Measurements from ENCODE around the gene PLA2G4C. TPM values are rescaled to one million over a fixed set of nuclear protein-coding genes. Genes with fewer than 3 reads are reported as not detected.

Gene PLA2G4C
- total RNA-seq, 1 donor from 2014 or later: 4.1 TPM

- Mint-ChIP-seq H3K4me1 (ENCODE audit: low read depth, unreplicated experiment) (no peaks in the 10 kb centered on the region), H3K27me3 (ENCODE audit: low read depth, unreplicated experiment) (no peaks in the 10 kb centered on the region), H3K27ac (ENCODE audit: unreplicated experiment) (no peak overlapping the region), H3K36me3 (ENCODE audit: low read depth, unreplicated experiment) (peaks cover 9% of the 10 kb centered on the region), H3K9me3 (ENCODE audit: unreplicated experiment) (no peaks in the 10 kb centered on the region), H3K4me3 (ENCODE audit: unreplicated experiment) (no peak overlapping the region)
- TF ChIP-seq, protein P1, sequence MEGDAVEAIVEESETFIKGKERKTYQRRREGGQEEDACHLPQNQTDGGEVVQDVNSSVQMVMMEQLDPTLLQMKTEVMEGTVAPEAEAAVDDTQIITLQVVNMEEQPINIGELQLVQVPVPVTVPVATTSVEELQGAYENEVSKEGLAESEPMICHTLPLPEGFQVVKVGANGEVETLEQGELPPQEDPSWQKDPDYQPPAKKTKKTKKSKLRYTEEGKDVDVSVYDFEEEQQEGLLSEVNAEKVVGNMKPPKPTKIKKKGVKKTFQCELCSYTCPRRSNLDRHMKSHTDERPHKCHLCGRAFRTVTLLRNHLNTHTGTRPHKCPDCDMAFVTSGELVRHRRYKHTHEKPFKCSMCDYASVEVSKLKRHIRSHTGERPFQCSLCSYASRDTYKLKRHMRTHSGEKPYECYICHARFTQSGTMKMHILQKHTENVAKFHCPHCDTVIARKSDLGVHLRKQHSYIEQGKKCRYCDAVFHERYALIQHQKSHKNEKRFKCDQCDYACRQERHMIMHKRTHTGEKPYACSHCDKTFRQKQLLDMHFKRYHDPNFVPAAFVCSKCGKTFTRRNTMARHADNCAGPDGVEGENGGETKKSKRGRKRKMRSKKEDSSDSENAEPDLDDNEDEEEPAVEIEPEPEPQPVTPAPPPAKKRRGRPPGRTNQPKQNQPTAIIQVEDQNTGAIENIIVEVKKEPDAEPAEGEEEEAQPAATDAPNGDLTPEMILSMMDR (IDR thresholded peaks at IDR 0.05; ENCODE audit: insufficient read depth, low read depth, low read length): no peak
- Histone ChIP-seq H3K4me3 (ENCODE audit: insufficient read depth, low read depth, low read length) (no peak overlapping the region), H3K27ac (ENCODE audit: low read depth, low read length) (no peak overlapping the region), H3K4me2 (ENCODE audit: low read length) (no peak overlapping the region), H3K27me3 (ENCODE audit: insufficient read depth, low read length) (no peaks in the 10 kb centered on the region), H3K9me3 (ENCODE audit: insufficient read depth, low read depth, low read length) (no peaks in the 10 kb centered on the region), H3K79me2 (ENCODE audit: insufficient read depth, low read length) (no peaks in the 10 kb centered on the region), H3K9ac (ENCODE audit: low read length) (no peak overlapping the region), H3K4me1 (ENCODE audit: insufficient read depth, low read length) (no peaks in the 10 kb centered on the region), H4K20me1 (ENCODE audit: insufficient read depth, low read length) (no peaks in the 10 kb centered on the region), H2AFZ (ENCODE audit: low read depth, low read length) (no peak overlapping the region), H3K36me3 (ENCODE audit: insufficient read depth, low read length) (no peaks in the 10 kb centered on the region)
- no peak for DNase-seq (ENCODE audit: low read depth)
- no peak for FAIRE-seq
Observed at GRCh38 chr19:48148576-48148975, 38.0 kb upstream of the PLA2G4C start.

GRCh38 chr19:48147597-48148175 lies 37.1 kb upstream of the PLA2G4C start:
- no peak overlapping the region for H3K4me2 ChIP-seq (ENCODE audit: low read length)
- no peaks in the 10 kb centered on the region for H4K20me1 ChIP-seq (ENCODE audit: insufficient read depth, low read length)
- H2AFZ ChIP-seq (ENCODE audit: low read depth, low read length): no peak overlapping the region
- no peaks in the 10 kb centered on the region for H3K36me3 ChIP-seq (ENCODE audit: insufficient read depth, low read length)
- no peaks in the 10 kb centered on the region for H3K9me3 ChIP-seq (ENCODE audit: insufficient read depth, low read depth, low read length)
- H3K79me2 ChIP-seq (ENCODE audit: insufficient read depth, low read length): no peaks in the 10 kb centered on the region
- H3K27me3 ChIP-seq (ENCODE audit: insufficient read depth, low read length): no peaks in the 10 kb centered on the region
- H3K4me3 ChIP-seq (ENCODE audit: insufficient read depth, low read depth, low read length): no peak overlapping the region
- TF ChIP-seq, protein P1 (IDR thresholded peaks at IDR 0.05; ENCODE audit: insufficient read depth, low read depth, low read length): no peak
- no peak for TF ChIP-seq EZH2 (IDR thresholded peaks at IDR 0.05; ENCODE audit: insufficient read depth, low read length)
- H3K4me1 ChIP-seq (ENCODE audit: insufficient read depth, low read length): no peaks in the 10 kb centered on the region
- Mint-ChIP-seq H3K36me3 (ENCODE audit: low read depth, unreplicated experiment) (peaks cover 9% of the 10 kb centered on the region), H3K27ac (ENCODE audit: unreplicated experiment) (no peak overlapping the region), H3K9me3 (ENCODE audit: unreplicated experiment) (no peaks in the 10 kb centered on the region), H3K4me1 (ENCODE audit: low read depth, unreplicated experiment) (no peaks in the 10 kb centered on the region), H3K4me3 (ENCODE audit: unreplicated experiment) (no peak overlapping the region), H3K27me3 (ENCODE audit: low read depth, unreplicated experiment) (no peaks in the 10 kb centered on the region)
- FAIRE-seq (no peak), DNase-seq (ENCODE audit: low read depth) (no peak)
- H3K27ac ChIP-seq (ENCODE audit: low read depth, low read length): no peak overlapping the region
- H3K9ac ChIP-seq (ENCODE audit: low read length): no peak overlapping the region

- Mint-ChIP-seq H3K9me3 (ENCODE audit: unreplicated experiment) (no peaks in the 10 kb centered on the region), H3K27ac (ENCODE audit: unreplicated experiment) (no peak overlapping the region), H3K4me1 (ENCODE audit: low read depth, unreplicated experiment) (no peaks in the 10 kb centered on the region), H3K27me3 (ENCODE audit: low read depth, unreplicated experiment) (no peaks in the 10 kb centered on the region), H3K36me3 (ENCODE audit: low read depth, unreplicated experiment) (peaks cover 18% of the 10 kb centered on the region), H3K4me3 (ENCODE audit: unreplicated experiment) (peak overlapping the region; percentile 22)
- Histone ChIP-seq H3K27ac (ENCODE audit: low read depth, low read length) (no peak overlapping the region), H3K27me3 (ENCODE audit: insufficient read depth, low read length) (no peaks in the 10 kb centered on the region), H3K36me3 (ENCODE audit: insufficient read depth, low read length) (no peaks in the 10 kb centered on the region), H2AFZ (ENCODE audit: low read depth, low read length) (no peak overlapping the region), H3K4me2 (ENCODE audit: low read length) (no peak overlapping the region), H3K4me3 (ENCODE audit: insufficient read depth, low read depth, low read length) (no peak overlapping the region), H3K4me1 (ENCODE audit: insufficient read depth, low read length) (no peaks in the 10 kb centered on the region), H3K9ac (ENCODE audit: low read length) (no peak overlapping the region), H3K79me2 (ENCODE audit: insufficient read depth, low read length) (no peaks in the 10 kb centered on the region), H4K20me1 (ENCODE audit: insufficient read depth, low read length) (no peaks in the 10 kb centered on the region), H3K9me3 (ENCODE audit: insufficient read depth, low read depth, low read length) (no peaks in the 10 kb centered on the region)
- TF ChIP-seq, protein P1 (IDR thresholded peaks at IDR 0.05; ENCODE audit: insufficient read depth, low read depth, low read length): no peak
- no peak for TF ChIP-seq EZH2 (IDR thresholded peaks at IDR 0.05; ENCODE audit: insufficient read depth, low read length)
- no peak for DNase-seq (ENCODE audit: low read depth)
- FAIRE-seq: no peak
Observed at GRCh38 chr19:48139053-48139452, 28.4 kb upstream of the PLA2G4C start.

All from astrocyte (in vitro differentiated cells and primary cell).